Adipose tissue (tissue), 3 donors: ENCODE data around the gene CEP170B. TPM values are rescaled to one million over a fixed set of nuclear protein-coding genes. Genes with fewer than 3 reads are reported as not detected.
"Not testable (repeated sequence)": the region's sequence is repeated elsewhere in the genome, so short reads cannot be mapped to it uniquely, and the experiment has no call there.

Source experiments
- H3K27ac ChIP-seq: one replicate; pipeline ENCODE4 v1.5.1; 2013; ENCODE audit warnings: low read depth, low read length
- WGBS, 3 donors: extraction: QIAGEN DNeasy Blood & Tissue Kit; methylation state at CpG; one replicate each; pipeline ENCODE4 v1.1.7; 2013; 5-methylcytosine and 5-hydroxymethylcytosine counted together
- polyA plus RNA-seq, 3 donors: library from polyadenylated mRNA; stranded (reverse); fragments of 200-250 nt; gene quantifications; one replicate each; pipeline ENCODE4 v1.2.3, GENCODE V29; 2013
- donor health status: healthy with polysubstance abuse.
- donor health status: Bipolar disorder and iron deficiency.
- donor health status: healthy.

Gene CEP170B
- polyA plus RNA-seq, 3 donors, result 10.2 to 17.1 (median 11.8) TPM

DNA sequence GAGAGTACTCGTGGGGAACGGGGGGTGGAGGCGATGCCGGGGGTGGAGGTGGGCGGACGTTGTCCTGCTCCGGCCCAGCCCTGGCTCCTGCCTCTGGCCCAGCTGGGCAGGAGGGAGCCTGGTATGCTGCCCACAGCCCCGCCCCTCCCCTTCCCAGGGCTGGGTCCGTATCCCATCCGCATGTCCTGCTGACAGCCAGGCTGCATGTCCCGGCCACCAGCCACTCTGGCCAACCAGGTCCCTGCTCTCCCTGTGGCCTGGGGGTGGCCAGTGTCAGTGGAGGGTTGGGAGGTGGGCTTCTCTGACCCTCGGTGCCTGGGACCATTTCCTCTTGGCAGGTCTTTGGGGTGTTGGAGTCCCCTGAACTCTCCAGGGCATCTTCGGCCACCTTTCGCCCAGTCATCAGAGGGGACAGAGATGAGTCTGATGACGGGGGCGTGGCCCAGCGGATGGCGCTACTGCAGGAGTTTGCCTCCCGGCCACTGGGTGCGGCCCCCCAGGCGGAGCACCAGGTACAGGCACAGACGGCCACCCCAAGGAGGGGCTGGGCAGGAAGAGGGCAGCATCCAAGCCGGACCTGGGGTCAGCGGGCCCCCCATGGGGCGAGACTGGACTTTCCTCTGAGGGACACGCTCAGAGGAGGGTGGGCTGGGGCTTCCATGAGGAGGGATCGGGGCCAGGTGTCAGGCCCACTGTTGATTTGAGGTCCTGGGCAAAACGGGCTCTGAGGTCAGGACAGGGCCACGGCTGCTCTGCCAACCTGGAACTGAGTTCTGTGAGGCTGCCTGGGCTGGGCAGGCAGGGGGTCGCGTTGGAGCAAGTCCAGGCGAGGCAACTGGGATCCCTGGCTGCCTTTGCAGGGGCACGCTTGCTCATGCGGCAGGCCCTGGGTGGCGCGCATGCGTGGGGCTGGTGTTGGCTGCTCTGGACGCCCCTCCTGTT is 20.2 kb downstream of the CEP170B start:
- WGBS, 3 donors, result 88 to 93% (median 90%) methylated on average over 30 to 38 of the region's 38 CpGs
- no peak overlapping the region for H3K27ac ChIP-seq

- 86 to 91% (median 88%) methylated on average over 34 to 40 of the region's 40 CpGs for WGBS, 3 donors
- no peak overlapping the region for H3K27ac ChIP-seq
These were observed 21.1 kb downstream of the CEP170B start for GRCh38 chr14:104885973-104886689.

GRCh38 chr14:104886690-104887622 is 21.9 kb downstream of the CEP170B start:
- WGBS, 3 donors, result 93 to 96% (median 95%) methylated on average over 54 to 59 of the region's 59 CpGs
- no peak overlapping the region for H3K27ac ChIP-seq

GRCh38 chr14:104887623-104888488 is 22.8 kb downstream of the CEP170B start:
- H3K27ac ChIP-seq, result no peak overlapping the region
- 93 to 96% (median 94%) methylated on average over 29 to 33 of the region's 33 CpGs for WGBS, 3 donors

DNA sequence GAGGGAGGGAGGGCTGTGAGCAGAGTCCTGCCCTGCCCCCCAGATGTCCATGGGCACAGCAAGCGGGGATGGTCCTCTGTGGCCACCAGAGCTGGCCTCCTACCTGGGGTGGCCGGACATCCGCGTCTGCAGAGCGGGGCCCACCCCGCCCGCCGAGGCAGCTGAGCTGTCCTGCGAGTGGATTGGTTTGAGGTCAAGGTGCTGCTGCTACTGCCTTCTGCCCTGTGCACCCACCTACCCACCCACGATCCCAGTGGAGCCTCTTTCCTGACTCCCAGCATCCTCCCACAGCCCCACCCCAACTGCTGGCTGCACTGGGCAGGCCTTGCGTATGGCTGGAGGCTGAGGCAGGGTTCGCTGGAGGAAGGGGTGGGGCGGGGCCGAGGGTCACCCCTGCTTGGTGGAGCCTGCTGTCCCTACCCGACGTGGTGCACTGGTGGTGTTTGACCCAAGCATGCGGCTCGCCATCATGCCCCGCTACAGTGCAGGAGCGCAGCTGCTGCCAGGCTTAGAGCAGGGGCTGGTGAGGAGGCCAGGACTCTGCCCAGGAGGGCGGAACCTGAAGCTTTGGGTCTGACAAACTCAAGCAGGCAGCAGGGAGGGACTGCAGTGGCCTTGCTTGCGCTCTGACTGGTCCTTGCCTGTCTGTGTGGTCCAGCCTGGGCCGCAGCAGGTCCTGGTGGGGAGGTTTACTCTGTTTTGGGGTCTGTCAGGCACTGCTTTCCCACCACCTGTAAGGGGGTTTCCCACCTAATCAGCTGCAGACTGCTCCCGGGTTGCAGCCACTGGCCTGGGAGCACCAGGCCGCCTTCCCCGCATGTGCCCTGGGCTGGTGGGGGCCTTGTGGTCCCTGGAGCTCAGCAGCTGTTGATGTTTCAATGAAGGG is 23.7 kb downstream of the CEP170B start:
- 92 to 96% (median 93%) methylated on average over 23 to 26 of the region's 26 CpGs for WGBS, 3 donors

DNA sequence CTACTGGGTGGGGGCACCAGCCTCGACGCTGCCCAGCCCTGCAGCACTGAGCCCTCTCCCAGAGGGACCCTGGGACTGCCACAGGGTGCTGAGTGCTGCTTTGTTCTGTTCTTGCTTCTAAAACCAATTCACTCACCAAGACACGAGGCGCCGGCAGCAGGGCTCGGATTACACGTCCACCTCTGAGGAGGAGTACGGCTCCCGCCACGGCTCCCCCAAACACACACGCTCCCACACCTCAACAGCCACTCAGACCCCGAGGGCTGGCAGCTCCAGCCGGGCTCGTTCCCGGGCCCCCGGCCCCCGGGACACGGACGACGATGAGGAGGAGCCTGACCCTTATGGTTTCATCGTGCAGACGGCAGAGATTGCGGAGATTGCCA is 24.3 kb downstream of the CEP170B start:
- WGBS, 3 donors, result 88 to 98% (median 91%) methylated on average over 22 to 23 of the region's 23 CpGs
- no peak overlapping the region for H3K27ac ChIP-seq

More for the DNA sequence above, 23.7 kb downstream of the CEP170B start:
- no peak overlapping the region for H3K27ac ChIP-seq

DNA sequence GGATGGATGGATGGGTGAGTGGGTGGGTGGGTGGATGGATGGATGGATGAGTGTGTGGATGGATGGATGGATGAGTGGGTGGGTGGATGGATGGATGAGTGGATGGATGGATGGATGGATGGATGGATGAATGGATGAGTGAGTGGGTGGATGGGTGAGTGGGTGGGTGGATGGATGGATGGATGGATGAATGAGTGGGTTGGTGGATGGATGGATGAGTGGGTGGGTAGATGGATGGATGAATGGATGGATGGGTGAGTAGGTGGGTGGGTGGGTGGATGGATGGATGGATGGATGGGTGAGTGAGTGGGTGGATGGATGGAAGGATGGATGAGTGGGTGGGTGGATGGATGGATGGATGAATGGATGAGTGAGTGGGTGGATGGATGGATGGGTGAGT is 25.2 kb downstream of the CEP170B start:
- not testable (repeated sequence) for H3K27ac ChIP-seq

DNA sequence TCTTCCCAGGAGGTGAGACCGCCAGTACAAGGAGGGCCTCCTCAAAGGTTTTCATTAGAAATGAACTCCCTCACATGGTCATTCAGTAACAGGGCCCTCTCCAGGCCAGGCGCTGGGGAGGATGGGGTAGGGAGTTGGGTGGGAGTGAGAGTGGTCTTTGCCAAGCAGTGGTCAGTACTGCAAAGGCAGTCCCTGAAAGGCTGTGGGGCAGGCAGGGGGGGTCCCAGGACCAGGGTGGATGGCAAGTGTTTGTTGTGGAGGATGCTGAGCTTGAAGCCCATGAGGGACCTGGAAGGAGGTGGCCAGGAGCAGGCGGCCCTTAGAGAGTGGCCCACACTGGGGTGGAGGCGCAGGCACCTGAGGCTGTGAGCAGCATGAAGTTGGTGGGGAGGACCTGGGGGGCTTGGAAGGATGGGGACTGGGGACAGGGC is 26.1 kb downstream of the CEP170B start:
- WGBS, 3 donors, result 92 to 98% (median 94%) methylated on average over 4 of the region's 4 CpGs
- H3K27ac ChIP-seq, result no peak overlapping the region

- H3K27ac ChIP-seq, result no peak overlapping the region
- WGBS, 3 donors, result 77 to 88% (median 80%) methylated on average over 13 of the region's 13 CpGs
These were observed 26.8 kb downstream of the CEP170B start for GRCh38 chr14:104891664-104892530.

DNA sequence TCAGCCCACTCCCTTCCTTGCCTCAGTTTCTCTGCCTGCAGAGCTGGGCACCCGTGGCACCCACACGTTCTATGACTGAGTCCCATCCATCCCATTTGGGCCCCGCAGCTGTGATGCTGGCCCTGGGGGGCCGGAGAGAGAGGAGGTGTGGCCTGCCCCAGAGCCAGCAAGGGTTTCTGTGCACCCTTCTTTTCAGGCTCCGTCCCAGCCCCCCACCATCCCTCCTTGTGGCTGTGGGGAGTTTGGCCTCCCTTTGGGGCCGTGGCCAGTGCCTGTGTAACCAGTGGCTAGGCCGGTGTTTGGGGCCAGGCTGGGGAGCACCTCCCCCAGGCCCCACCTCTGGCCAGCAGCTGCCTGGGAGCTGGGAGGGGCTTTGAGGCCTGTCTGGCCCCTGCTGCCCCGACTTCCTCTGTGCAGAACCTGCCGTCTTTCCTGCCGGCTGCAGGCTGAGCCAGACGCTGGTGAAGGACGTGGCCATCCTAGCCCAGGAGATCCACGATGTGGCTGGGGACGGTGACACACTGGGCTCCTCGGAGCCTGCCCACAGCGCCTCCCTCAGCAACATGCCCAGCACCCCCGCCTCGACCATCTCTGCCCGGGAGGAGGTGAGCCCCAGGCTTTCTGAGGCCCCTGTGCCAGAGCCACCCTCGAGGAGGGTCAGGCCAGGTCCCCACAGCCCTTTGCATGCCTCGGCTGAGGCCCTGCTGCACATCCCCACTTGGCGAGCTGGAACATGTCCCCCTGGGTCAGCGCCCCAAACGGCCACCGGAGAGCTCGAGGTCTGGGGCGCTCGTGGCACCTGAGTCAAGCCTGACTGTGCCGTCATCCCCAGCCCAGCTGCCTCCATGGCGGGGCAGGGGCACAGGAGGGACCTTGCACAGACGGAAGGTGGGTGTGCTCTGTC is 27.7 kb downstream of the CEP170B start:
- no peak overlapping the region for H3K27ac ChIP-seq
- 71 to 79% (median 72%) methylated on average over 28 to 31 of the region's 31 CpGs for WGBS, 3 donors

GRCh38 chr14:104893435-104894207 is 28.6 kb downstream of the CEP170B start:
- H3K27ac ChIP-seq, result no peak overlapping the region
- 48 to 85% (median 84%) methylated on average over 39 of the region's 39 CpGs for WGBS, 3 donors

- 71 to 77% (median 75%) methylated on average over 25 to 30 of the region's 30 CpGs for WGBS, 3 donors
- H3K27ac ChIP-seq, result no peak overlapping the region
These were observed 29.5 kb downstream of the CEP170B start for GRCh38 chr14:104894331-104895206.

- H3K27ac ChIP-seq, result no peak overlapping the region
- 40 to 78% (median 74%) methylated on average over 9 of the region's 9 CpGs for WGBS, 3 donors
These were observed 30.2 kb downstream of the CEP170B start for GRCh38 chr14:104895207-104895785.
